Posterior cingulate gyrus (tissue), 11 donors: ENCODE results near the gene SHOX.
"Not testable (repeated sequence)": the region's sequence is repeated elsewhere in the genome, so short reads cannot be mapped to it uniquely, and the experiment has no call there.

Experiments
- DNase-seq, 10 donors: peaks; one replicate each; pipeline versions ENCODE4 v3.0.0 to v3.0.0-alpha.2; 2020 to 2021; ENCODE audit warnings: mixed read lengths in 3 of 10
- intact Hi-C: fragments of 100-400 bp; cut with DNase I; formaldehyde crosslinking; loops from one replicate; pipeline ENCODE4 v1.15.1; 2023

SHOX gene

DNA sequence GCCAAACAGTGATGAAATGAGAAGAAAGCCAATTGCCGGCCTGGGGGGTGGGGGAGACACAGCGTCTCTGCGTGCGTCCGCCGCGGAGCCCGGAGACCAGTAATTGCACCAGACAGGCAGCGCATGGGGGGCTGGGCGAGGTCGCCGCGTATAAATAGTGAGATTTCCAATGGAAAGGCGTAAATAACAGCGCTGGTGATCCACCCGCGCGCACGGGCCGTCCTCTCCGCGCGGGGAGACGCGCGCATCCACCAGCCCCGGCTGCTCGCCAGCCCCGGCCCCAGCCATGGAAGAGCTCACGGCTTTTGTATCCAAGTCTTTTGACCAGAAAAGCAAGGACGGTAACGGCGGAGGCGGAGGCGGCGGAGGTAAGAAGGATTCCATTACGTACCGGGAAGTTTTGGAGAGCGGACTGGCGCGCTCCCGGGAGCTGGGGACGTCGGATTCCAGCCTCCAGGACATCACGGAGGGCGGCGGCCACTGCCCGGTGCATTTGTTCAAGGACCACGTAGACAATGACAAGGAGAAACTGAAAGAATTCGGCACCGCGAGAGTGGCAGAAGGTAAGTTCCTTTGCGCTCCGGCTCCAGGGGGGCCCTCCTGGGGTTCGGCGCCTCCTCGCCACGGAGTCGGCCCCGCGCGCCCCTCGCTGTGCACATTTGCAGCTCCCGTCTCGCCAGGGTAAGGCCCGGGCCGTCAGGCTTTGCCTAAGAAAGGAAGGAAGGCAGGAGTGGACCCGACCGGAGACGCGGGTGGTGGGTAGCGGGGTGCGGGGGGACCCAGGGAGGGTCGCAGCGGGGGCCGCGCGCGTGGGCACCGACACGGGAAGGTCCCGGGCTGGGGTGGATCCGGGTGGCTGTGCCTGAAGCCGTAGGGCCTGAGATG is at the start of gene SHOX:
Gene SHOX (plus strand): TSS at position 180 of the 885 bp plus-strand sequence. CDS start 107 bp downstream, at position 287.
- peak in 2 of 10 donors; percentile 66 to 77 for DNase-seq
- intact Hi-C loops: no loop called here

GRCh38 chrX:581066-581465 is 49.5 kb upstream of the SHOX start:
- intact Hi-C loops: no loop called here
- no peak for DNase-seq

DNA sequence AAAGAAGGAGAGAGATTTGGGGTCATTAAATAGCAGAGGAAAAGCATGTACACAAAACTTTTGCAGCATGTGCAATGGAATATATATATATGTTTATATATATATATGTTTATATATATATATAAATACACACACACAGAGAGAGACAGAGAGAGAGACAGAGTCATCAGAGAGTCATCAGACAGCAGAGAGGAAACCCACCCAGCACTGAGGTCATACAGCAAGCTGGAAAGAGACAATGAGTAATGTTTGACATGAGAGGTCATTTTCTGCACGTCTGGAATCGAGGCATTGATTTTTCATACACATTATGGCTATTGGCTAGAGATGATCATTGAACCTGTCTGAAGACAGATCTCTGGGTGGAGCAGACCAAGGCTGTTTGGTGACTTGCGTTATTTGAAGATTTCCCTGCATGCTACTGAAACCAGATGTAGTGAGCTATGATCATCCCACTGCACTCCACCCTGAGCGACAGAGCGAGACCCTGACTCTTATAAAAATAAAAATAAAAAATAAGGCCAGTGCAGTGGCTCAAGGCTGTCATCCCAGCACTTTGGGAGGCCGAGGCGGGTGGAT is 48.8 kb upstream of the SHOX start:
- intact Hi-C loops: no loop called here

GRCh38 chrX:584572-584971 is 46.0 kb upstream of the SHOX start:
- no peak for DNase-seq
- intact Hi-C loops: no loop called here

More for the DNA sequence above, 48.8 kb upstream of the SHOX start:
- DNase-seq: no peak

GRCh38 chrX:585115-585808 is 45.3 kb upstream of the SHOX start:
- intact Hi-C loops: no loop called here
- DNase-seq: no peak

GRCh38 chrX:586351-586750 is 44.2 kb upstream of the SHOX start:
- intact Hi-C loops: no loop called here
- no peak for DNase-seq

DNA sequence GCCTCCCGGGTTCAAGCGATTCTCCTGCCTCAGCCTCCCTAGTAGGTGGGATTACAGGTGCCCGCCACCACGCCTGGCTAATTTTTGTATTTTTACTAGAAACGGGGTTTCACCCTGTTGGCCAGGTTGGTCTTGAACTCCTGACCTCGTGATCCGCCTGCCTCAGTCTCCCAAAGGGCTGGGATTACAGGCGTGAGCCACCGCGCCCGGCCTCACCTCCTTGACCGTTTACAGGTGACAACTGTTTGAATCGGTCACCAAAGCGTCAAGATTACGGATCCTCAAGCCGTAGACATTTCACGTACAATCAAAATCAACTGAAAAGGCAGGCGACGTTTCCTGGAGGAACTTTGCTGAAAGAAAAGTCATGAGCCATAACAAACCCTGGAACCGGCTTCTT is 41.3 kb upstream of the SHOX start:
- DNase-seq, intact Hi-C loops: not testable (repeated sequence)

DNA sequence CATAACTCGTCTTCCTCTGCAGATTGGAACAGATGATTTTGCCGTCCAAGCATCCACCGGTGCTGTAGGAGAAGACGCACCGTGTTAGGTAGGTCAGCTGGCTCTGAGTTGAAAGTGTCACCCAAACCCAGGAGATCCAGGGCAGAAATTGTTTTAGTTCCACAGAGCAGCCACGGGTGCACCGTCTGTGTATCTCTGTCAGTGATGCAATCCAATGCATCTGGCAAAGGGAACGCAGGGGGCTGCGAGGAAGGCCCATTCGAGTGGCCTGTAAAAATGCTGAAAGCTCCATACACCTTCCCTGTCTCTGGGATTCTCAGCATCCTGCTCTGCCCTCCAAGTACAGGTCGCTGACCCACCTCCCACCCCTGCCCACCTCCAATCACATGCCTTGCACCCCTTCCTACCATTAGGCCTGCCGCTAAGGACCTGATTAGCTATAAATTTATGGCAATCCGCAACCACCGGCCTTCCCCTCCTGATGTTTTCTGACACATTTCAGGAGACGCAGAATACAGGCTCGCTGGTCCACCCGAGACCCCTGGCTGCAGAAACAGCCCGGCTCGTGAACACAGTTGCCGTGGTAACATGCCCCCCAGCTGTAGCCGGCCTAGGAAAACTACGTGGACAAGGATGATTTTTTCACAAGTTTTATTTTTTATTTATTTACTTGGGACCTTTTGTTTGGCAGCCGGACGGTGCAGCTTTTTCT is 39.7 kb upstream of the SHOX start:
- intact Hi-C loops: no loop called here
- no peak for DNase-seq

DNA sequence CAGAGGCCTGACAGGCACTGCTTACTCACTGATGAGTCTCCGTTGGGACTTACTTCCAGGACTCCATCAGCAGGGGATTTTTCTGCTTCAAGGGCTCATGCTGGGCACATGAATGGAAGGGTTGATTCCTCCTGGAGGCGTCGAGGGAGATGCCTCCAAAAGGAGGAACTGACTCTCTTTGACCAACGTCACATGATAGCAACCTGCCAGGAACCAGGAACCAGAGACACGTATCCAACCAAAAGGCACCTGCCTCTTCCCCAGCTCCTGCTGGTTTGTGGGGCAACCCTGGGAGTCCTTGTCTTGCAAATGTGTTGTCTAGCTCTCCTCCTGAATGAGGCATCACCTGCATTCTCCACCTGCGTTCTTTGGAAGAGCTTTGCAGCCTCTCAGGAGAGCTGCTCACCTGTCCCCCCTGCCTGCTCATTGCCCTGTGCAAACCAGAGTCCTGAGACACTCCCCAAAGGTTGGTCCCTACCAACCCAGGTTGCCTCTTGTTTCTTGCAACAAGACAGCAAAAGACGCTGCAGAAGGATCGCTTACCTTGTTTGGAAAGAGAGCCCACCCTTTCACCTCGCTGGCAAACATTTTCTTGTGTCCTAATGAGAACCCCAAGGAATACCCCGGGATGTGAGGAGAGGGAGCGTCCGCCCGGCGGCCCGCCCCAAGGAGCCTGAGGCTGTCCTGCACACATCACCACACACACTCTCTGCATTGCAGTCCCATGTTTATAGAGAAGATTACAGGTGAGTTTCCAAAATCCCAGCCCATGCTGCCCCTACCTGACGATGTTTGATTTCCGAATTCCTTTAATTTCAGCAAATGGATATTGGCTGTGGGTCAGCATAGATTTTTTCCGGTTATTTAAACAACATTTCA is 30.5 kb upstream of the SHOX start:
- DNase-seq: no peak
- intact Hi-C loops: no loop called here

DNA sequence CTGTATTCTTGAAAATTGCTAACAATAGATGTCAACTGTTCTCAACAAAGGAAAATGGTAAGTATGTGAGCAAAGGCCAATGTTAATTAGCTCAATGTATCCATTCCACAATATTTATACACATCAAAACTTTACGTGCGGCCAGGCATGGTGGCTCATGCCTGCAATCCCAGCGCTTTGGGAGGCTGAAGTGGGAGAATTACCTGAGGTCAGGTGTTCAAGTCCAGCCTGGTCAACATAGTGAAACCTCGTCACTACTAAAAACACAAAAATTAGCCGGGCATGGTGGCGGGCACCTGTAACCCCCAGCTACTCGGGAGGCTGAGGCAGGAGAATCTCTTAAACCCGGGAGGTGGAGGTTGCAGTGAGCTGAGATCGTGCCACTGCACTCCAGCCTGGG is 27.6 kb upstream of the SHOX start:
- intact Hi-C loops: not testable (repeated sequence)

DNA sequence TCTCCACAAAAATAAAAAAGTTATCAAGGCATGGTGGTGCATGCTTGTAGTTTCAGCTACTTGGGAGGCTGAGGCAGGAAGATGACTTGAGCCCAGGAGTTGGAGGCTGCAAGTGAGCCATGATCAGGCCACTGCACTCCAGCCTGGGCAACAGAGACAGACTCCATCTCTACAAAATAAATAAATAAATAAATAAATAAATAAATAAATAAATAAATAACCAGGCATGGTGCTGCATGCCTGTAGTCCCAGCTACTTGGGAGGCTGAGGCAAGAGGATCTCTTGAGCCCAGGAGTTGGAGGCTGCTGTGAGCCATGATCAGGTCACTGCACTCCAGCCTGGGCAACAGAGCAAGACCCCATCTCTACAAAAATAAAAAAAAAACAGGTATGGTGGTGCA is 26.0 kb upstream of the SHOX start:
- intact Hi-C loops, DNase-seq: not testable (repeated sequence)

More for the DNA sequence above, 27.6 kb upstream of the SHOX start:
- DNase-seq: not testable (repeated sequence)

DNA sequence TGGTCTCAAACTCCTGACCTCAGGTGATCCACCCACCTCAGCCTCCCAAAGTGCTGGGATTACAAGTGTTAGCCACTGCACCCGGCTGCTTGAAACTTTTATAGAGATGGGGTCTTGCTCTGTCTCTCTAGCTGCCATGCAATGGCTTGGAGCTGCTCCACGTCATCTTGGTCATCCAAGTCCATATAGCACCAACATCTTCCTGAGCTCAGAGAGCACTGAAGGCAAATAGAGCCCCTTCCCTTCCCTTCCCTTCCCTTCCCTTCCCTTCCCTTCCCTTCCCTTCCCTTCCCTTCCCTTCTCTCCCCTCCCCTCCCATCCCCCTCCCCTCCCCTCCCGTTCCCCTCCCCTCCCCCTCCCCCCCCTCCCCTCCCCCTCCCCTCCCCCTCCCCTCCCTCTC is 22.5 kb upstream of the SHOX start:
- intact Hi-C loops, DNase-seq: not testable (repeated sequence)

GRCh38 chrX:614136-614535 is 16.5 kb upstream of the SHOX start:
- no peak for DNase-seq
- intact Hi-C loops: no loop called here

DNA sequence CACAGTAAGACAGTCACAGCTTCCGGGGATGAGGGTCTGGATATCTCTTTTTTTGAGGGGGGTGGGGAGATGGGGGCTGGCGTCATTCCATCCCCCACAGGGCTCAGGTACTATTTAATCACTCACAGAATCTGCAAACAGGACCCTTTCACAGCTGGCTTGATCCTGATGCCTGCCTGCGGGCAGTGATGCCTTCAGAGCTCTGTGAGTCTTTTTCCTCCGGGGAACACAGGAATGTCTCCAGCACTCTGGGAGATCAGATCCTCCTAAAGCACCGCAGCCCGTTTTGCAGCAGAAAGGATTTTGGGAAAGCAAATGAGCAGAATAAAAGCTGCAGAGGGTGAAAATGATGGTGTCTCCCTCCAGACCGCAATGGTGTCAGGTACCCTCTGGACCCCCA is 13.2 kb upstream of the SHOX start:
- intact Hi-C loops: no loop called here
- DNase-seq: no peak

DNA sequence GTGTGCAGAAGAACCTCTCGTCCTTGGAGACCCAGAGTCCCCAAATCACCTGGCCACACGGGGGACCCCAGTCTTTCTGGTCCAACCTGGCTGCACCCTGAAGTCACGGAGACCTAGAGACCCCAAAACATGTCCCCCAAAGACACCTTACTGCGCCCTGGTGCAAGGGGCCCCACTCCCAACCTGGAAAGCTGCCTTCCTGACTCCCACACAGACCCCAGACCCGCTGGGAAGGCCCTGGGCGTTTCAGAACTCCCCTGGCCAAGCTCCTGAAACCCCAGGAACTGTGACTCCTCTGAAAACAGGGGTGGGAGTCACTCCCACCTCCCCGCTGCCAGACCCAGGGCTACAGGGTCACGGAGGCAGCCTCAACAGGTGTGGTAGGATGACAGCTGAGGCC is 12.7 kb upstream of the SHOX start:
- intact Hi-C loops: no loop called here
- no peak for DNase-seq

- DNase-seq, intact Hi-C loops: not testable (repeated sequence)
Observed at GRCh38 chrX:618304-618703, 12.3 kb upstream of the SHOX start.

- no peak for DNase-seq
- intact Hi-C loops: no loop called here
Observed at GRCh38 chrX:618761-619450, 11.7 kb upstream of the SHOX start.

DNA sequence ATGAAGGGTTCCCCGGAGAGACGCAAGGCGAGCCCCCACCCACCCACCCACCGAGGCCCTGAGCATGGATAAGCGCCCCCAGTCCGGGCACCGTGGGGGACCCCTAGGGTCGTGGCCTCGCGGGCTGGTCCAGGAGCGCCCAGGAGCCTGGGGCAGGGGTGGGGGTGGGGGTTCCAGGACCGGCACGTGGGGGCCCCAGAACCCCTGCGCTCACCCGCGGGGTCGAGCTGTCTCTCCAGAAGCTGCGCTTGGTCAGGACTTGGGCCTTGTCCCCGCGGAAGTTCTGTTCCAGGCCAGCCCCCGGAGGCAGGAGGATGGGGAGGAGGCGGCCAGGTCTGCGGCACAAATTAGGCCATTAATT is 11.2 kb upstream of the SHOX start:
- DNase-seq: peak in 1 of 10 donors; percentile 74
- intact Hi-C loops: no loop called here

GRCh38 chrX:619812-620531 is 10.6 kb upstream of the SHOX start:
- intact Hi-C loops: no loop called here
- DNase-seq: peak in 2 of 10 donors; percentile 74 to 77
